Activated T-cell treated with anti-CD3 and anti-CD28 coated beads, Interleukin-2, amount 50 U/mL, for 72 hours (primary cell): Measurements from ENCODE around the gene CDC42BPA. TPM values are rescaled to one million over a fixed set of nuclear protein-coding genes. Genes with fewer than 3 reads are reported as not detected.

ENCODE experiments used
- ATAC-seq, 2 donors: fragments of 150-1000 bp; cut with Tn5 transposase; replicated peaks in 1 of 2; 2 replicates each; pipeline ENCODE4 v1.10.0; 2021; ENCODE audit warnings: moderate library complexity in 2 of 2, mild to moderate bottlenecking in 1 of 2
- DNase-seq, 2 donors: peaks; one replicate each; pipeline ENCODE4 v3.0.0; 2021 to 2022; ENCODE audit warnings: mixed read lengths in 1 of 2
- H3K27ac Mint-ChIP-seq: one replicate; pipeline ENCODE4 v1.8.0; 2022; ENCODE audit warnings: mild to moderate bottlenecking, moderate library complexity, mixed read lengths
- H3K27me3 Mint-ChIP-seq: one replicate; pipeline ENCODE4 v1.8.0; 2022; ENCODE audit warnings: low read depth, mixed read lengths
- H3K36me3 Mint-ChIP-seq, 2 donors: one replicate each; pipeline ENCODE4 v1.8.0; 2022; ENCODE audit warnings: mixed read lengths in 2 of 2, mild to moderate bottlenecking in 1 of 2; ENCODE audit not compliant: insufficient read depth in 2 of 2
- H3K4me1 Mint-ChIP-seq: one replicate; pipeline ENCODE4 v1.8.0; 2022; ENCODE audit warnings: low read depth, mixed read lengths
- H3K4me3 Mint-ChIP-seq, 2 donors: one replicate each; pipeline ENCODE4 v1.8.0; 2022; ENCODE audit warnings: mild to moderate bottlenecking in 2 of 2, mixed read lengths in 2 of 2, moderate library complexity in 2 of 2
- H3K9me3 Mint-ChIP-seq, 2 donors: one replicate each; pipeline ENCODE4 v1.8.0; 2022; ENCODE audit warnings: mixed read lengths in 2 of 2
- total RNA-seq, 2 donors: library from RNA; stranded (reverse); gene quantifications; one replicate each; pipeline ENCODE4 v1.2.3, GENCODE V29; 2022

CDC42BPA gene, protein sequence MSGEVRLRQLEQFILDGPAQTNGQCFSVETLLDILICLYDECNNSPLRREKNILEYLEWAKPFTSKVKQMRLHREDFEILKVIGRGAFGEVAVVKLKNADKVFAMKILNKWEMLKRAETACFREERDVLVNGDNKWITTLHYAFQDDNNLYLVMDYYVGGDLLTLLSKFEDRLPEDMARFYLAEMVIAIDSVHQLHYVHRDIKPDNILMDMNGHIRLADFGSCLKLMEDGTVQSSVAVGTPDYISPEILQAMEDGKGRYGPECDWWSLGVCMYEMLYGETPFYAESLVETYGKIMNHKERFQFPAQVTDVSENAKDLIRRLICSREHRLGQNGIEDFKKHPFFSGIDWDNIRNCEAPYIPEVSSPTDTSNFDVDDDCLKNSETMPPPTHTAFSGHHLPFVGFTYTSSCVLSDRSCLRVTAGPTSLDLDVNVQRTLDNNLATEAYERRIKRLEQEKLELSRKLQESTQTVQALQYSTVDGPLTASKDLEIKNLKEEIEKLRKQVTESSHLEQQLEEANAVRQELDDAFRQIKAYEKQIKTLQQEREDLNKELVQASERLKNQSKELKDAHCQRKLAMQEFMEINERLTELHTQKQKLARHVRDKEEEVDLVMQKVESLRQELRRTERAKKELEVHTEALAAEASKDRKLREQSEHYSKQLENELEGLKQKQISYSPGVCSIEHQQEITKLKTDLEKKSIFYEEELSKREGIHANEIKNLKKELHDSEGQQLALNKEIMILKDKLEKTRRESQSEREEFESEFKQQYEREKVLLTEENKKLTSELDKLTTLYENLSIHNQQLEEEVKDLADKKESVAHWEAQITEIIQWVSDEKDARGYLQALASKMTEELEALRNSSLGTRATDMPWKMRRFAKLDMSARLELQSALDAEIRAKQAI (N-terminal part only)
- 10 to 100 TPM in 1 of 2 donors, 1 to 10 TPM in 1; 6.2 to 11.6 TPM for total RNA-seq

GRCh38 chr1:227318016-227318852 is at the start of gene CDC42BPA:
CDC42BPA (minus strand) TSS chr1:227318492; CDS start chr1:227317182, 1,310 bp downstream.
- H3K4me3 Mint-ChIP-seq: peak within 1 kb of the TSS; percentile 85 to 93
- ATAC-seq (peak; percentile 82 to 86), DNase-seq (peak; percentile 55 to 65)
- peaks cover 0 to 2% of the 10 kb centered on the region in 2 donors for H3K36me3 Mint-ChIP-seq
- H3K27ac Mint-ChIP-seq: peak within 1 kb of the TSS; percentile 24
- no peaks in the 10 kb centered on the region for H3K9me3 Mint-ChIP-seq
- peaks cover 74% of the 10 kb centered on the region for H3K27me3 Mint-ChIP-seq
- H3K4me1 Mint-ChIP-seq: peaks cover 31% of the 10 kb centered on the region

DNA sequence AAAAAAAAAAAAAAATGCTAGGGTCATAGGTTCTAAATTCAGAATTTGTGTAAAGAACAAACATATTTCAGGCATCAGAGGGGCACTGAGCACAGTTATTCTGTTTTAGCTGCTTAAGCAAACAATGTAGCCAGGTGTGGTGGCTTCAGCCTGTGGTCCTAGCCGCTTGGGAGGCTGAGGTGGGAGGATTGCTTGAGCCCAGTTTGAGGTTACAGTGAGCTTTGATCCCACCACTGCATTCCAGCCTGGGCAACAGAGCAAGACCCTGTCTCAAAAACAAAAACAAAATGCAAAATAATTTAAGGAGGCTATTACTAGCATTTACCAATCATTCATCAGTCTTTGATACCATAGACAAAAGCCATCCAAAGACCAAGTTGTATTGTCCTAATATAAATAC is 49.7 kb upstream of the CDC42BPA start:
- no peak for DNase-seq
- no peaks in the 10 kb centered on the region for H3K9me3 Mint-ChIP-seq
- peaks cover 4% of the 10 kb centered on the region for H3K27me3 Mint-ChIP-seq
- H3K4me1 Mint-ChIP-seq: no peaks in the 10 kb centered on the region
- ATAC-seq: no peak
- H3K36me3 Mint-ChIP-seq: no peaks in the 10 kb centered on the region
- H3K4me3 Mint-ChIP-seq: no peak overlapping the region
- H3K27ac Mint-ChIP-seq: no peak overlapping the region

DNA sequence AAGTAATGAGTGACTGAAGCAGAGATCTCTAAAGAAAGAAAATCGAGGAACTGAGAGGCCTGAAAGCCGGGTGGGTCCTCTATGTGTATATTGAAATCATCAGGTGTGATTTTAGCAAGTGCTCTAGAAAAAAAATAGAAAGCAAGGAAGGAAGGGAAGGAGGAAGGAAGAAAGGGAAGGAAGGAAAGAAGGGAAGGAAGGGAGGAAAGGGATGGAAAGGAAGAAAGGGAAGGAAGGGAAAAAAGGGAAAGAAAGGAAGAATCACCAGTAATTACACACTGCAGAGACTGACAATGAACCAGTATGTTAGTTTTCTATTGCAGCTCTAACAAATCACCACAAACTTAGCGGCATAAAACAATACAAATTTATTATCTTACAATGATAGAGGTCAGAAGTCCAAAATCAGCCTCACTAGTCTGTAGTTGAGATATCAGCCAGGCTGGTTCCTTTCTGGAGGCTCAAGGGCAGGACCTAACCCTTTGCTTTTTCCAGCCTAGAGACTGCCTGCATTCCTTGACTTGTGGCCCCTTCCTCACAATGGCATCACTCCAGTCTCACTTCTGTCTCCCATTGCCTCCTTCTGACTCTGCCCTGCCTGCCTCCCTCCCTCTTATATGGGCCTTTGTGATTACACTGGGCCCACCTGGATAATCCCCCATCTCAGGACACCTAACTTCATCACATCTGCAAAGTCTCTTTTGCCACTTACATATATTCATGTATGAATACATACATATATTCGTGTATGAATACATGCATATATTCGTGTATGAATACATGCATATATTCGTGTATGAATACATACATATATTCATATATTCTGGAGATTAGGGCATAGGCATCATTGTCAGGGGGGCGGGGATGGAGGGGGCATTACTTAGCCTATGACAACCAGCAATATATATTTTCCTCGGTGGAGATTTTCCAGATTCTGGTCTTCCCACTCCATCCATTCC is 47.5 kb upstream of the CDC42BPA start:
- no peaks in the 10 kb centered on the region for H3K9me3 Mint-ChIP-seq
- no peak overlapping the region for H3K27ac Mint-ChIP-seq
- ATAC-seq: no peak

DNA sequence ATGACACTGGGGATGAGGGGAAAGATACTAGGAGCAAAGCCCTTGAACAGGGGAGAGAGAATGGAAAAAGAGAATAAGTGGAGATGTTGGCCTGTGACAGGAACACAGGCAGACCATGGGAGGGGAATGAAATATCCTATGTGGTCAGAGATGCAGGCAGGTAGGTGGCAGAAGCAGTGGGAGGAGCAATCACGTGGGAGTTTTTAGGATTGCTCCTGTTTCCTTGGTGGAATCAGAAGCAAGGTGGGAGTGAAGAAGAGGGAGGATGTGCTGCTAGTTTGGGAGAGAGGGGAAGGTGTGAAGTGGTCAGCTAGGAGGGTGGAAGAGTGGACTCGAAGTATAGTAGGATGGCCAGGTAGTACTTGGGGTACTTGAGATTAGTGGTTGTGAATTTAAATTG is 46.4 kb upstream of the CDC42BPA start:
- no peaks in the 10 kb centered on the region for H3K36me3 Mint-ChIP-seq
- no peaks in the 10 kb centered on the region for H3K9me3 Mint-ChIP-seq
- DNase-seq (no peak), ATAC-seq (no peak)
- H3K4me3 Mint-ChIP-seq: no peak overlapping the region
- no peaks in the 10 kb centered on the region for H3K4me1 Mint-ChIP-seq
- no peak overlapping the region for H3K27ac Mint-ChIP-seq
- H3K27me3 Mint-ChIP-seq: peaks cover 5% of the 10 kb centered on the region

More for the DNA sequence above, 47.5 kb upstream of the CDC42BPA start:
- no peak for DNase-seq
- Mint-ChIP-seq H3K36me3 (no peaks in the 10 kb centered on the region), H3K4me3 (no peak overlapping the region), H3K27me3 (peaks cover 5% of the 10 kb centered on the region), H3K4me1 (no peaks in the 10 kb centered on the region)

- Mint-ChIP-seq H3K4me1 (no peaks in the 10 kb centered on the region), H3K27ac (no peak overlapping the region), H3K36me3 (no peaks in the 10 kb centered on the region), H3K9me3 (no peaks in the 10 kb centered on the region), H3K4me3 (no peak overlapping the region), H3K27me3 (peaks cover 5% of the 10 kb centered on the region)
- DNase-seq: no peak
- no peak for ATAC-seq
Observed at GRCh38 chr1:227363825-227364224, 45.5 kb upstream of the CDC42BPA start.

- Mint-ChIP-seq H3K4me1 (no peaks in the 10 kb centered on the region), H3K4me3 (no peak overlapping the region), H3K27ac (no peak overlapping the region), H3K27me3 (peaks cover 5% of the 10 kb centered on the region), H3K36me3 (no peaks in the 10 kb centered on the region), H3K9me3 (no peaks in the 10 kb centered on the region)
- ATAC-seq: no peak
- no peak for DNase-seq
Observed at GRCh38 chr1:227362039-227362438, 43.7 kb upstream of the CDC42BPA start.

DNA sequence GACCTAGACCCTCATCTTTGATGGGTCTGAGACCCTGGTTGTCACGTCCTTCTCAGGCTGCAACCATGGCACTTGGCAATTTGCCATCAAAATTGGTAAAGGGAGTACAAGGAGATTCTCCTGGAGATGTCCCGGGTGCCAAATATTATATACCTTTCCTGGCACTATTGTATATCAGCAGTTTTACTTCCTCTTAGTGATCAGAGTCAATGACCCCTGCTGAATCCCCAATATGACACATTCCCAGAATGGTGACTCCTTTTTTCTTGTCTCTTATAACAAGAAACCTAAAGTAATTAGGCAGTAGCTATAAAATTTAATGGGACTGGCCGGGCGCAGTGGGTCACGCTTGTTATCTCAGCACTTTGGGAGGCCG is 39.6 kb upstream of the CDC42BPA start:
- no peak for ATAC-seq
- no peaks in the 10 kb centered on the region for H3K4me1 Mint-ChIP-seq

GRCh38 chr1:227357171-227357926 is 39.1 kb upstream of the CDC42BPA start:
- no peaks in the 10 kb centered on the region for H3K36me3 Mint-ChIP-seq
- H3K4me1 Mint-ChIP-seq: no peaks in the 10 kb centered on the region
- H3K27ac Mint-ChIP-seq: no peak overlapping the region
- no peaks in the 10 kb centered on the region for H3K9me3 Mint-ChIP-seq
- no peak for ATAC-seq
- no peak for DNase-seq
- no peaks in the 10 kb centered on the region for H3K27me3 Mint-ChIP-seq
- no peak overlapping the region for H3K4me3 Mint-ChIP-seq

More for the DNA sequence above, 39.6 kb upstream of the CDC42BPA start:
- no peaks in the 10 kb centered on the region for H3K9me3 Mint-ChIP-seq
- H3K27ac Mint-ChIP-seq: no peak overlapping the region
- H3K4me3 Mint-ChIP-seq: no peak overlapping the region
- H3K36me3 Mint-ChIP-seq: no peaks in the 10 kb centered on the region
- DNase-seq: no peak
- H3K27me3 Mint-ChIP-seq: peaks cover under 1% of the 10 kb centered on the region

DNA sequence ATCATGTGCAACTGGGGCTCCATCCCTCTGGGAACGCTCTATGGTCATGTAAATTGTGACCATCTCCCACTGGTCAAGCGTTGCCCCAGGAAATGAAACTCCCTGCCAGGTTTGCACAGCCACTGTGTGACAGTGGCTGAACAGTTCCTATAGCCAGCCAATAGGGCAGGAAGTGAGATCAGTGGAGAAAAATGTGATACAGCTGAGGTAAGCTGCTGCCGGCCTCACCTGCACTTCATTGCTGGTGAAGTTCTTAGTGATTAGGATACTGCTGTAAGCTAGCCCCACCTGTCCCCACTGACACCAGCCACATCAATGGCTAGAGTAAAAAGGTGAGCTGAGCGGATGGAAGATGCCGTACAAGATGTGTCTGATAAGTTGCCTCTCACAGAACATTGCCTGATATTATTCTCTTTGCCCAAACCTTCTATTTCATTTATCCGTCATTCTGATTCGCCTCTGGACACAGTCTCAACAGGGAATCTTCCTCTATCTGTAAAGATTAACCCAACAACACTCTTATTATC is 38.4 kb upstream of the CDC42BPA start:
- no peak overlapping the region for H3K4me3 Mint-ChIP-seq
- H3K9me3 Mint-ChIP-seq: no peaks in the 10 kb centered on the region

DNA sequence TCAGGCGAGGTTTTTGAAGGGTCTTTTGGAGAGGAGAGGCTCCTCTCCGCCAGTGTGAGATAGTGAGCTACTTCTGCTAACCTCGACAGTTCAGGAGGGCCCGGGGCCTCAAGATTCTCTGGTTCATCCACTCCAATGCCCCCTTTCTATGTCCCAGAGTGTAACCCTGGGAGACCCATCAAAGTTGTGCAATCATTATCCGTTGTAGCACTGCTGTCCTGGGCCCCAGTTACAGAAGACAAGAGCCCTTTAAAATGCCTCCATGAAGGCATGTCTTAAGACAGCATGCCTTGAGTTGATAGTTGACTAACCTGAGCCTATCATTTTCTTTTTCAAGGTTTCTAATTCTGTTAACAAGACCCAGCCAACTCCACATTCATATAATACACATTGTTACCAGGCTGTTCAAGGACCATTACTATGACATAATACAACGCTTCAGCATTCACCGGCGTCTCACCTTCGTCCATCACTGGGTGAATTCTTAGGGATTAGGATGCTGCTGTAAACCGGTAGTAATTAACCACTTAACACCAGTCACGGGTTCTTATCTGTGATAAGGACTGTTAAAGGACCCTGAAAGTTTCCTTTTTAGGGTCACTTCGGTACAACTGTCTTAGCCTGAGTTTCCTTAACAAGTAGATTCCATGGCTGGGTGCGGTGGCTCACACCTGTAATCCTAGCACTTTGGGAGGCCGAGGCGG is 37.4 kb upstream of the CDC42BPA start:
- ATAC-seq: no peak
- no peak for DNase-seq
- no peaks in the 10 kb centered on the region for H3K9me3 Mint-ChIP-seq

More for the DNA sequence above, 38.4 kb upstream of the CDC42BPA start:
- Mint-ChIP-seq H3K27me3 (no peaks in the 10 kb centered on the region), H3K4me1 (no peaks in the 10 kb centered on the region), H3K27ac (no peak overlapping the region), H3K36me3 (no peaks in the 10 kb centered on the region)
- DNase-seq (no peak), ATAC-seq (no peak)

DNA sequence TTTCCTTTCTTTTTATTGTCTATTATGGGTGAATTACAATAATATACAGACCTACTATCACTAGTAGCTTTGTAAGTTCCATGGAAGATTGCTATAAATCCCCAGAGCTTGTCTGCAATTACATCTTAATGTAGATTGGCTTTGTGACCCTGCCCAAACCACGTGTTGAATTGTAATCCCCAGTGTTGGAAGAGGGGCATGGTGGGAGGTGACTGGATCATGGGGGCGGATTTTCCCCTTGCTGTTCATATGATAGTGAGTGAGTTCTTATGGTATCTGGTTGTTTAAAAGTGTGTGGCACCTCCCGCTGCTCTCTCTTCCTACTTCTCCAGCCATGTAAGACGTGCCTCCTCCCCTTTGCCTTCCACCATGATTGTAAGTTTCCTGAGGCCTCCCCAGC is 34.9 kb upstream of the CDC42BPA start:
- H3K27ac Mint-ChIP-seq: no peak overlapping the region
- DNase-seq (no peak), ATAC-seq (no peak)
- H3K4me1 Mint-ChIP-seq: no peaks in the 10 kb centered on the region
- H3K36me3 Mint-ChIP-seq: no peaks in the 10 kb centered on the region
- no peaks in the 10 kb centered on the region for H3K9me3 Mint-ChIP-seq
- no peak overlapping the region for H3K4me3 Mint-ChIP-seq
- no peaks in the 10 kb centered on the region for H3K27me3 Mint-ChIP-seq

More for the DNA sequence above, 37.4 kb upstream of the CDC42BPA start:
- no peaks in the 10 kb centered on the region for H3K27me3 Mint-ChIP-seq
- no peak overlapping the region for H3K27ac Mint-ChIP-seq
- no peaks in the 10 kb centered on the region for H3K36me3 Mint-ChIP-seq
- H3K4me1 Mint-ChIP-seq: no peaks in the 10 kb centered on the region
- H3K4me3 Mint-ChIP-seq: no peak overlapping the region
